ENCODE data around the gene GRID1. TPM values are rescaled to one million over a fixed set of nuclear protein-coding genes. Genes with fewer than 3 reads are reported as not detected.

Gene GRID1
- total RNA-seq, 1 donor from 2014 or later: 16.5 TPM

- DNase-seq: no peak
Measured at GRCh38 chr10:85919491-85920021, 447.0 kb downstream of the GRID1 start.

GRCh38 chr10:85918371-85918770, 448.2 kb downstream of the GRID1 start:
- no peak for DNase-seq

- DNase-seq: no peak
Measured at GRCh38 chr10:85917601-85918000, 449.0 kb downstream of the GRID1 start.

- DNase-seq: no peak
Measured at GRCh38 chr10:85916994-85917573, 449.5 kb downstream of the GRID1 start.

DNA sequence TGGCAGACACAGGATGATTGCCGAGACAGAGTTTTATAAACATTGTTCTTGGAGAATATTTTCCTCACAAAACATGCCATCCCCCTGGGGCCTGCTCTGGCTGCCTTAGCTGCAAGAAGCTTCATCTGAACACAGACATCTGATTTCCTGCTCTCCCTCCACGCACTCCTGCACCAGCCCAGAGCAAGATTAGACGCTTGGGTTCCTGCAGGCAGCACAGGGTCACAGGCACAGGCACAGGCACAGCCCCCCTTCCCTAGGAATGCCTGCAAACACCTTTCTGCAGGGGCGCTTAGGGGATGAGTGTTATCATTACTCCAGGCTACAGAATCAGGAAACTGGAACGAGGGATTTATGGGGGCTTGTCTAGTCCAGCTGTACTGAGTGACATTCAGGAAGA, 450.3 kb downstream of the GRID1 start:
- no peak for DNase-seq

DNA sequence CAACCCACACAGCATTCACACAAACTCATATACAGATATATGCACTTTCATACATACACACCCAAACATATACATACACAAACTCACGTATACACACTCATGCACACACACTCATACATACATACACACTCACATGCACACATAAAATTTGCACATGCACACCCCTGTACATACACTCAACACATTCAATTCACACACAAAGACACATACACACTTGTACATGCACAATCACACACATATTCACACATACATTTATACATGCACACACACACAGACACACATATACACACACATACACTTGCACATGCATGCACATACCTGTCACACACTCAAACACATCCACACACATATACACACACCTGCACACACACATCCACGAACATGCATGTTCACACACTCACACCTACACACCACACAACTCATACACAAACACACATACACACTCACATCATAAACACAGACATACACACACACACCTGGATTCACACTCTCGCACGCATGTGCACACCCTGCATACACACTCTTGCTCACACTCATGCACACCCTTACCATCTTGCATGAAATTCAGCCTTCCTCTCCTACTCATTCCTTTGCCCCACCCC, 451.2 kb downstream of the GRID1 start:
- DNase-seq: no peak

GRCh38 chr10:85914720-85915119, 451.9 kb downstream of the GRID1 start:
- DNase-seq: no peak

DNA sequence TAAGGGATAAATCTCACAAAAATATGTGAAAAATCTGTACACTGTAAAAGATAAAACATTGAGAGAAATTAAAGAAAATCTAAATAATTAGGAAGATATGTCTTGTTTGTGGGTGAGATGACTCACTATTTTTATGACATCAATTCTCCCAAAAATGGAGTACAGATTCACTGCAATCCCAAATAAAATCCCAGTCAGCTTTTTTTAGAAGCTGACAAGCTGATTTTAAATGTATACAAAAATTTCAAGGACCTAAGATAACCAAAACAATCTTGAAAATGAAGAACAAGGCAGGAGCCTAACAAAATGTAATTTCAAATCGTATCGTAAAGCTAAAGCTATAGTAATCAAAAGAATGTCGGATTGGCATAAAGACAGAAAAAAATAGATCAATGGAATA, 458.1 kb downstream of the GRID1 start:
- DNase-seq: no peak

- DNase-seq: no peak
Measured at GRCh38 chr10:85902051-85902450, 464.5 kb downstream of the GRID1 start.

DNA sequence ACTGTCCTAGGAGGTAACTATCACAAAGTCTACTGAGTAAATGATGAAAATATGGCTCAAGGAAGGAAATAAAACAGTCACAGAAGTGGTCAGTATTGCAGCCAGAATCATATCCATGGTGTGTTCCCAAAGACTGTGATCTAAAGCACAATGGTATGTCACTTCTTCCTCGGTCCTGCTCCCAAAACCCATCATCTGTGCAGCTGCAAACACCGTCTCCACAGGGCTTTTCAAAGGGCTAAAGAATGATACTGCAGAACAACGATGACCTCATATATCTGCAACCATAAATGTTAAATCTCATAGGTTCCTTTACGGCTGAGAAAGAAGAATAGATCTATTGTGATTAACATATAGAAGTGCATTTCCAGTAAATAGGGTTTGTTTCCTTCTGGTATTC, 465.0 kb downstream of the GRID1 start:
- DNase-seq: no peak

DNA sequence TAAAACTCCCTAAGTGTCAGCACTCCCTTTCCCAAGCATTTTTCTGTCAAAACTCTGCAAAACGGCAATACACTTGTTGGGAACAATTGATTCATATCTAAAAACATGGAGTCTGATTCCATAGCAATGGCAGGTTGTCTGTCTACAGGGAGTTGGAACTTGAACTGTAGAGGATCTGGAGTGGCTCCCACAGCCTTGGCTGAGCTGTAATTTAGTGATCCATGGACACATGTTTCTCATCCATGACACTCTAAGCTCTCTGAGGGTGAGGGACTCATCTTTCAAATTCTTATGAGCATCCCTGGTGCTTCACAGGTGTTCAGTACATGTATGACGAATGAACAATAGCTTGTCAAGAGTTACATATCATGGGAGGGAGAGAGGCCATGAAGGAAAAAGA, 466.1 kb downstream of the GRID1 start:
- no peak for DNase-seq

DNA sequence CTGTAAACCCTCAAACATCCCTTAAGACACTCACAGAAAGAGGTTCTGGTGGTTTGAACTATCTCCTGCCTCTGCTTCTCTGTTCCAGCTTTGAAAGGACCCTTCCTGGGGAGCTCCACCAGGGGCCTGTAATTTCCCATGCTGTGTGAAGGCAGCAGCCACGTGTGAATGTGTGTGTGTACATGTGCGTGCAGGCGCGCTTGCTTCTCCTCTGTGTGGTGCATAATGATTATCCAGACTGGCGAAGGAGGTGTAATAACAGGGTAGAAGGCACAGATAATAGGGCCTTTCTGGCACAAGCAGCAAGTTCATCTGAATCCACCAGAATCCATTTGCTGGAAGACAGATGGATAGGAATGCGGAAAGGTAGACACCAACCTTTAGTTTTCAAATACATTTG, 466.5 kb downstream of the GRID1 start:
- DNase-seq: no peak

GRCh38 chr10:85891472-85891871, 475.1 kb downstream of the GRID1 start:
- DNase-seq: no peak

DNA sequence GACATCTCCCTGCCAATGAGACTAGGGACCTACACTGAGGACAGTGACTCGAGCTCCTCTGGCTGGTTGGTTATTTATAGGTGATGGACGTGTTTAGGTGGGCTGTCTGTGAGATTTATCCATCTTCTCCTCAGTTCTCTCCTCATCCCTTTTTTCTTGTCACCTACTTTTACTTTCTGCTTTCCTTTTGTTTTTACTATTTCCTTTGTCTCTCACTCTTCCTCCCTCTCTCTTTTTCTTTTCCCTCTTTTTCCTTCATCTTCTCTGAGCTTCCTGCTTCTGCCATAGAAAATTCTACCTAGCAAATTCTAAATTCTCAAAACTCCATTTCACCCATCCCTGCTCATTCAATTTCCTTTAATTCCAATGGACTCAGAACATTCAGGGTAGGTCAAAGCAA, 478.0 kb downstream of the GRID1 start:
- no peak for DNase-seq

GRCh38 chr10:85888004-85888403, 478.6 kb downstream of the GRID1 start:
- peak; percentile 32 for DNase-seq

DNA sequence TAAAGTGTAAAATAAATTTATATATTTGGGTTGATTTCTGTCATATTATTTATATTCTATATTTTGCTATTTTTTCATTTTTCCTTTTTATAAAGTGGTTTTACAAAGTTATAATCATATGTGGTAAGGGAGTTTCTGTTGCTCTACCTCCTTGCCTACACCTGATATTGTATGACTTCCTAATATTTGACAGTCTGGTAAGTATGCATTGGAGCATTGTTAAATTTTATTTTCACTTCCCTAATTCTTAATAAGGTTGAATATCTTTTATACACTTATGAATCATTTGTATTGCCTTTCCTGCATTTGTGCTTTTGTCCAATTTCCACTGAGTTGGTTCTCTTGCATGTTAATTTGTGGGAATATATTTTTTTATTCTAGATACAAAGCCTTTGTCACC, 492.4 kb downstream of the GRID1 start:
- no peak for DNase-seq

GRCh38 chr10:85873063-85873462, 493.5 kb downstream of the GRID1 start:
- no peak for DNase-seq

DNA sequence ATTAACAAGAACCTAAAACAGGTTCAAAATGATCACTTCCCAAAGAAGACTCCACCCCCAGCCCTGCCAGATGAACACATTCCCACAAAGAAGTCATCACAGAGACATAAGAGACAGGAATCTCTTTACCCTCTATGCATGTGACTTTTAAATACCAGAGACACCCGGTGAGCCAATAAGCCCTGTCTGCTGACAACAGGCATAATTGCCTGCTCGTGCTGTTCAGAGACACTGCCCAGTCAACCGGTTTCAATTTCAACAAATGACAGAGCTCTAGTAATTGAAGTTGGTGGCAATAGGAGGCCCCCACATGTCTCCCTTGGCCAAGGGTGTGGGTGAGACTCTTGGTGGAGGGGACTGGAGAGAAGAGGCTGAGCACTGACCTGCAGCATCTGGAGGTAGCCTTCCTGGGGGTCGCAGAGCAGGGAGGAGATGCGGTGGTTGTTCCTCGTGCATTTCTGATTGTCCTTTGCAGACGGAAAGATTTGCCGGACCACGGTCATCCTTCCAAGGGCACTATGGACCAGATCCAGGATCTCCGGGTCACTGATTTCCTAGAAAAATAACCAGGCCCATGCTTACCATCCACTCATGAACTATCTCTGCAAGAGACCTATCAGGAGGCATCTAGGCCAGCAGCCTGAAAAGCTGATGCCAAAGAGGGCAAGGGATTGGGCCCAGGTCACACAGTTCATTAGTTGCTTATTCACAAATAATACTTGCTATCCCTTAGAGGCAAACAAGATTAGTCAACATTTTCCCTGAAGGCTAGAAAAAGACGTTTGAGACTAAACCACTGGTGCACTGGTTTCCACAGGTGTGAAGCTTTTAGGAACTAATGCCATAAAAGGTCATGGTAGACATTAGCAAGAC, 497.7 kb downstream of the GRID1 start:
- no peak for DNase-seq

- no peak for DNase-seq
Measured at GRCh38 chr10:85864868-85865526, 501.6 kb downstream of the GRID1 start.

- no peak for DNase-seq
Measured at GRCh38 chr10:85864173-85864549, 502.4 kb downstream of the GRID1 start.

DNA sequence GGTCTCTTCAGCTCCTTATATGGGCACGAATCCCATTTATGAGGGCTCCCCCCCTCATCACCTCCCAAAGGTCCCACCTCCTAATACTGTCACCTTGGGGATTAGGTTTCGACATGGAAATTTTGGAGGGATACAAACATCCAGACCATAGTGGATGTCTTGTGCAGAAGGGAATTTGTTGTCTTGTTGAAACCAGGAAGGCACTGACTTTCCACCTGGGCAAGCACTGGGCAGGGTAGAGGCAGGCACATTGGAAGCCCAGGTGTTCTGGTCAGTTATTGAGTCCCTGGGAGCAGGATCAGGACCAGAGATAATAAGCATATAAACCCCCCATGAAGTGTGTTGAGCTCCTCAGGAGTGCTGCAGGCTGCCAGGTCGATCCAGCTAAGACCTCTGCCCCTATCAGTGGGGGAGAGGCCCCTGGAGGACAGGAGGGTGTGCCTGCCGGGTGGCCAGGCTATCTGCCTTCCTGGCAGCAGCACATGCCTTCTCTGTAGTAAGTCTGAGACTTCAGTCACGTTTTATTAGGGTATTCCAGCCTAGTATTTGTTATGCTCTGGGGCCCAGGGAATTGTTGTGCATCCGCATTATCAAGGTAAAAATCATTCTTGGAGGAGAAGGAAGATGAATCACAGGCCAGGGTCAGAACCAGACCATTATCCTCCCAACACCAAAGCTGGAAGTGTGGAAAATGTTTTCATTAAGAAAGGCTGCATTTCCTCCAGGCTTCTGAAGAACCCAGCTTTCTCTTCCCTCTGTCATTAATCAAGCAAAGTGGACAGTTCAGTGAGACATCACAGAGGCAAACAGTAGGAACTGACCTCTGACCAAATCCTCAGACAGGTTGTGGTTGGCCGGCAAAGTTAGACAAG, 503.1 kb downstream of the GRID1 start:
- DNase-seq: no peak

DNA sequence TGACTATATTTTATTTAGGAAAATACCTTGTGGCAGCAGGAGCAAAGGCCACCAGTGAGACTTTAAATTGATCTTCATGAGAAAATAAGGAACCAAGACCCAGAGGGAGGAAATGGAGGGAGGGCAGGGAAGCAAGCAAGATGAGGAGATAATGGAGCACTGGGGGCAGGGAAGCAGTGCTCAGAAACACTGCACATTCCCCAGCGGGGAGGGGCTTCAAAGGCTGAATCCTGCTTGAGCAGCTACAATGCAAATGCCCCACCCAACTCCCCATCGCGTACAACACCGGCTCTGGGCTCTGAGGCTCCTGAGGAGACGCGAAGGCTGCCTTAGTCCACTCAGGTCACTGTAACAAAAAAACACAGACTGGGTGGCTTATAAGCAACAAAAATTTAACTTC, 503.8 kb downstream of the GRID1 start:
- no peak for DNase-seq
